Breast epithelium (tissue), 4 donors: ENCODE measurements around the gene ARL3. TPM values are rescaled to one million over a fixed set of nuclear protein-coding genes. Genes with fewer than 3 reads are reported as not detected.

Experiments
- DNase-seq, 2 donors: peaks; one replicate each; pipeline ENCODE4 v3.0.0-alpha.2; 2019; ENCODE audit warnings: low spot score in 2 of 2
- H3K27ac ChIP-seq, 2 donors: fragments of 200-600 bp; sonication (generic) in 1 of 2; one replicate each; pipeline ENCODE4 v1.5.1; 2016 to 2019; ENCODE audit warnings: mild to moderate bottlenecking in 1 of 2
- H3K27me3 ChIP-seq, 2 donors: fragments of 200-600 bp; sonication (generic) in 1 of 2; one replicate each; pipeline versions ENCODE4 v1.5.1 to v1.6.0; 2017 to 2019; ENCODE audit warnings: control low read depth in 1 of 2, mild to moderate bottlenecking in 1 of 2
- H3K36me3 ChIP-seq: fragments of 200-600 bp; one replicate; pipeline ENCODE4 v1.5.1; 2019
- H3K4me1 ChIP-seq, 2 donors: fragments of 200-600 bp; sonication (generic); one replicate each; pipeline ENCODE4 v1.5.1; 2016 to 2019; ENCODE audit warnings: control low read depth in 1 of 2
- H3K4me3 ChIP-seq, 3 donors: fragments of 200-600 bp; sonication (generic); 1 replicate in 2 of 3; 2 replicates in 1 of 3; pipeline ENCODE4 v1.5.1; 2016 to 2019; ENCODE audit warnings: mild to moderate bottlenecking in 3 of 3, moderate library complexity in 2 of 3
- H3K9me3 ChIP-seq, 2 donors: fragments of 200-600 bp; sonication (generic) in 1 of 2; one replicate each; pipeline ENCODE4 v1.5.1; 2016 to 2019; ENCODE audit warnings: control low read depth in 1 of 2
- POLR2A ChIP-seq: fragments of 450-650 bp; IDR thresholded peaks from one replicate; pipeline ENCODE4 v1.6.1; 2016; ENCODE audit warnings: antibody characterized with exemption, mild to moderate bottlenecking, moderate library complexity
- POLR2AphosphoS5 ChIP-seq, 3 donors: sonication (generic); formaldehyde crosslinking; IDR thresholded peaks; one replicate each; pipeline ENCODE4 v1.6.1; 2017; ENCODE audit warnings: antibody characterized with exemption in 3 of 3
- intact Hi-C: fragments of 100-400 bp; cut with DNase I; formaldehyde crosslinking; loops from one replicate; pipeline ENCODE4 v1.15.1; 2023; ENCODE audit warnings: low total_unique reads
- total RNA-seq, 3 donors: library from RNA; depleted of rRNA; stranded (reverse); fragments of >200 nt; gene quantifications; one replicate each; pipeline ENCODE4 v1.1.0, GENCODE V29; 2016
- TF ChIP-seq, protein P1 (sequence below), 3 donors: fragments of 450-650 bp; IDR thresholded peaks; one replicate each; pipeline ENCODE4 v1.5.1; 2016 to 2017; ENCODE audit warnings: antibody characterized with exemption in 3 of 3, mild to moderate bottlenecking in 3 of 3, moderate library complexity in 3 of 3

The ARL3 gene
- total RNA-seq, 3 donors from 2014 or later = 5.1 to 7.3 (median 5.9) TPM

DNA sequence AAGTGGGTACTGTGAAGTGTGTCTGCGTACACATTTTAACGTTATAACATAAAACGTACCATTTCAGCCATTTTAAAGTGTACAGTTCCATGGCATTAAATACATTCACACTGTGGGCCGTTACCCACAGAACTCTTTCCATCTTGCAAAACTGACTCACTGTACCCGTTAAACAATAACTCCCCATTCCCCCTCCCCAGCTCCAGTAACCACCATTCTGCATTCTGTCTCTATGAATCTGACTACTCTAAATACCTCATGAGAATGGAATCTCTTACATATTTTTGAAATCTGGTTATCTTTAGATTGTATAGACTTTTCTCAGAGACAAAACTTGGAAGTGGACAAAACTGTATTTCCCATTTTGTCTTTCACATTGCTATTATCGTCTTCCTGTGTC is 9.3 kb downstream of the ARL3 start:
- no peak overlapping the region for H3K27ac ChIP-seq
- no peaks in the 10 kb centered on the region for H3K27me3 ChIP-seq
- TF ChIP-seq, protein P1, sequence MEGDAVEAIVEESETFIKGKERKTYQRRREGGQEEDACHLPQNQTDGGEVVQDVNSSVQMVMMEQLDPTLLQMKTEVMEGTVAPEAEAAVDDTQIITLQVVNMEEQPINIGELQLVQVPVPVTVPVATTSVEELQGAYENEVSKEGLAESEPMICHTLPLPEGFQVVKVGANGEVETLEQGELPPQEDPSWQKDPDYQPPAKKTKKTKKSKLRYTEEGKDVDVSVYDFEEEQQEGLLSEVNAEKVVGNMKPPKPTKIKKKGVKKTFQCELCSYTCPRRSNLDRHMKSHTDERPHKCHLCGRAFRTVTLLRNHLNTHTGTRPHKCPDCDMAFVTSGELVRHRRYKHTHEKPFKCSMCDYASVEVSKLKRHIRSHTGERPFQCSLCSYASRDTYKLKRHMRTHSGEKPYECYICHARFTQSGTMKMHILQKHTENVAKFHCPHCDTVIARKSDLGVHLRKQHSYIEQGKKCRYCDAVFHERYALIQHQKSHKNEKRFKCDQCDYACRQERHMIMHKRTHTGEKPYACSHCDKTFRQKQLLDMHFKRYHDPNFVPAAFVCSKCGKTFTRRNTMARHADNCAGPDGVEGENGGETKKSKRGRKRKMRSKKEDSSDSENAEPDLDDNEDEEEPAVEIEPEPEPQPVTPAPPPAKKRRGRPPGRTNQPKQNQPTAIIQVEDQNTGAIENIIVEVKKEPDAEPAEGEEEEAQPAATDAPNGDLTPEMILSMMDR (IDR thresholded peaks at IDR 0.05) = no peak
- TF ChIP-seq POLR2A = no peak
- no peak for TF ChIP-seq POLR2AphosphoS5 (IDR thresholded peaks at IDR 0.05)
- H3K36me3 ChIP-seq = no peaks in the 10 kb centered on the region
- H3K4me3 ChIP-seq = no peak overlapping the region
- intact Hi-C loops = loop anchor here (5.0 kb wide), 1 partner anchor 713 kb away; no protein-coding TSS in a partner anchor
- no peaks in the 10 kb centered on the region for H3K4me1 ChIP-seq
- DNase-seq = no peak
- no peaks in the 10 kb centered on the region for H3K9me3 ChIP-seq

DNA sequence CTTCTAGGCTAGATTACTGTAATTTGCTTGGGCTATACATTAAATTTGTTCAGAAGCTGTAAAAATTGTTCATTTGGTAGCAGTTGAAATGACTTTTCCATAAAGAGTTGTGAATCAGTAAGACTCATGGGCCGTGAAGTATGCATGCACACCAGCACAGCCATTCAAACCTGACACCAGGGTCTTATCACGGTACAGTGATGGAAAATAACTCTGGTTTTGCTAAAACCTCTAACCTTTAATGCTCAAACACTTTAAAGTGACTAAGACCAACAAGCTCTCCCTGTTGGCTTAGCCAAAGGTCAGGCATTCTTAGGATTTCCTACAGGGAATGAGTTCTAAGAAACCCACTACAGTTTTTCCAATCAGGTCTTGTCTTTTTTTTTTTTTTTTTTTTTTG is 11.5 kb downstream of the ARL3 start:
- no peak overlapping the region for H3K27ac ChIP-seq
- no peaks in the 10 kb centered on the region for H3K36me3 ChIP-seq
- H3K4me3 ChIP-seq = no peak overlapping the region
- no peaks in the 10 kb centered on the region for H3K4me1 ChIP-seq
- TF ChIP-seq, protein P1 (IDR thresholded peaks at IDR 0.05) = no peak
- TF ChIP-seq POLR2AphosphoS5 (IDR thresholded peaks at IDR 0.05) (no peak), POLR2A (no peak)
- DNase-seq = no peak
- intact Hi-C loops = no loop called here
- no peaks in the 10 kb centered on the region for H3K27me3 ChIP-seq
- no peaks in the 10 kb centered on the region for H3K9me3 ChIP-seq

DNA sequence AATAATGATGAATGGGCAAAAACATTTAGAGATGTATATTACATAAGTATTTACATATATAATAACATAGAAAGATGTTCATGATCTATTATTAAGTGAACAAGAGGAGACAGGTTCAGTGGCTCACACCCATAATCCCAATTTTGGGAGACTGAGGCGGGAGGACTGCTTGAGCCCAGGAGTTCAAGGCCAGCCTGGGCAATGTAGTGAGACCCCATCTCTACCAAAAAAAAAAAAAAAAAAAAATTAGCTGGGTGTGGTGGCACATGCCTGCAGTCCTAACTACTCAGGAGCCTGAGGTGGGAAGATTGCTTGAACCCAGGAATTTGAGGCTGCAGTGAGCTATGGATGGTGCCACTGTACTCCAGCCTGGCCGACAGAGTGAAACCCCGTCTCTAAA is 12.4 kb downstream of the ARL3 start:
- Histone ChIP-seq H3K4me3 (no peak overlapping the region), H3K36me3 (no peaks in the 10 kb centered on the region), H3K4me1 (no peaks in the 10 kb centered on the region), H3K9me3 (no peaks in the 10 kb centered on the region), H3K27ac (no peak overlapping the region), H3K27me3 (no peaks in the 10 kb centered on the region)
- intact Hi-C loops = no loop called here
- no peak for DNase-seq
- TF ChIP-seq POLR2AphosphoS5 (IDR thresholded peaks at IDR 0.05) = no peak
- TF ChIP-seq, protein P1 (IDR thresholded peaks at IDR 0.05) = no peak
- TF ChIP-seq POLR2A = no peak

DNA sequence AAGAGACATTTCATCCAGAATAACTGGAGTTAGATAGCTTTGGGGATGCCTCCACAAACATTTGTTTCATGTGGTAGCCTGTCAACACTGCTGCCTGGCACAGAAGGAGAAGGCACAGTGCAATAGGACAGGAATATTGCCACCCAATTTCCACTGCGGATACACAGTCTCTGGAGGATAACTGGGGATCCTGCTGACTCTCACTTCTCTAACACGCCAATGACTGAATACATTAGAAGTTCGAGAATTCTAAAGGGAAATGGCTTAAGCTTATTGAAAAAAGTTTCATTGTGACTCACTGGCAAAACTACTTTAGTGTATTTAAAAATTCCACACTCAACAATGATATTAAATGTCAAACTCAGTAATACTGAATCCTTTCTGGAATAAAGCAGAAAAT is 12.9 kb downstream of the ARL3 start:
- no peak for DNase-seq
- H3K9me3 ChIP-seq = no peaks in the 10 kb centered on the region
- no peaks in the 10 kb centered on the region for H3K4me1 ChIP-seq
- intact Hi-C loops = no loop called here
- H3K27ac ChIP-seq = no peak overlapping the region
- H3K27me3 ChIP-seq = no peaks in the 10 kb centered on the region
- TF ChIP-seq, protein P1 (IDR thresholded peaks at IDR 0.05) = no peak
- TF ChIP-seq POLR2AphosphoS5 (IDR thresholded peaks at IDR 0.05) (no peak), POLR2A (no peak)
- H3K4me3 ChIP-seq = no peak overlapping the region
- no peaks in the 10 kb centered on the region for H3K36me3 ChIP-seq

DNA sequence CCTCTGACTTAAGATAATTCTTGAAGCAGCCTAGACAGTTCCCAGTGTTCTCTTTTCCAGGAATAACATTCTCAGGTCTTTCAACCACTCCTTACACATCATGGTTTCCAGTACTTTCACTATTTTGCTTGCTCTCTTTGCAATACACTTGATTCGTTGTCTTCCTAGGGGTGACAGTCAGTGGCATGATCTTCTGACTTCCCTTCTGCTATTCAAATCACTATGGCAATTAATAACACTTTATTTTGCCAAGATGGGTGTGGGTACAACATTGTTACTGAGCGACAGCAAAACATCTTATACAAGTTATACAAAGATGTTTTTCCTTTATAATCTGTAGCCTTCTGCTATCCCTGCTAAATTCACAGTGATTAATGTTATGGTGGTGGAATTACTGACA is 15.3 kb downstream of the ARL3 start:
- Histone ChIP-seq H3K36me3 (no peaks in the 10 kb centered on the region), H3K27ac (no peak overlapping the region), H3K4me3 (no peak overlapping the region), H3K27me3 (no peaks in the 10 kb centered on the region), H3K4me1 (no peaks in the 10 kb centered on the region), H3K9me3 (no peaks in the 10 kb centered on the region)
- TF ChIP-seq POLR2AphosphoS5 (IDR thresholded peaks at IDR 0.05) = no peak
- no peak for TF ChIP-seq POLR2A
- TF ChIP-seq, protein P1 (IDR thresholded peaks at IDR 0.05) = no peak
- intact Hi-C loops = no loop called here
- no peak for DNase-seq
